GM19397 (cell line): Measurements from ENCODE around the gene FOXK2.
"Not testable (repeated sequence)": the region's sequence is repeated elsewhere in the genome, so short reads cannot be mapped to it uniquely, and the experiment has no call there.

Source experiments
- ATAC-seq: cut with Tn5 transposase; IDR thresholded peaks from one replicate; pipeline ENCODE4 v1.9.1; 2021; ENCODE audit warnings: mild to moderate bottlenecking, moderate library complexity; ENCODE audit not compliant: unreplicated experiment

Gene FOXK2

GRCh38 chr17:82494236-82495055, 25.1 kb upstream of the FOXK2 start:
- ATAC-seq, result peak; percentile 48

GRCh38 chr17:82495844-82496528, 23.5 kb upstream of the FOXK2 start:
- ATAC-seq, result no peak

- peak; percentile 68 for ATAC-seq
Measured at GRCh38 chr17:82496529-82497434, 22.8 kb upstream of the FOXK2 start.

GRCh38 chr17:82497483-82498405, 21.8 kb upstream of the FOXK2 start:
- ATAC-seq, result no peak

GRCh38 chr17:82502207-82502606, 17.3 kb upstream of the FOXK2 start:
- ATAC-seq, result no peak

GRCh38 chr17:82503094-82503727, 16.3 kb upstream of the FOXK2 start:
- no peak for ATAC-seq

- ATAC-seq, result no peak
Measured at GRCh38 chr17:82503728-82504308, 15.7 kb upstream of the FOXK2 start.

GRCh38 chr17:82505296-82505695, 14.2 kb upstream of the FOXK2 start:
- ATAC-seq, result no peak

GRCh38 chr17:82506402-82506801, 13.1 kb upstream of the FOXK2 start:
- peak; percentile 93 for ATAC-seq

GRCh38 chr17:82507631-82508175, 11.8 kb upstream of the FOXK2 start:
- ATAC-seq, result no peak

- ATAC-seq, result not testable (repeated sequence)
Measured at GRCh38 chr17:82511642-82512041, 7.9 kb upstream of the FOXK2 start.

GRCh38 chr17:82513864-82514263, 5.7 kb upstream of the FOXK2 start:
- ATAC-seq, result not testable (repeated sequence)

- no peak for ATAC-seq
Measured at GRCh38 chr17:82517230-82517865, 2.2 kb upstream of the FOXK2 start.

GRCh38 chr17:82519971-82520903, 705 bp downstream of the FOXK2 start:
- ATAC-seq, result no peak

- ATAC-seq, result no peak
Measured at GRCh38 chr17:82524540-82524939, 5.0 kb downstream of the FOXK2 start.

- no peak for ATAC-seq
Measured at GRCh38 chr17:82525712-82526111, 6.2 kb downstream of the FOXK2 start.

- no peak for ATAC-seq
Measured at GRCh38 chr17:82527898-82528297, 8.4 kb downstream of the FOXK2 start.
